NCI-H1105 (cell line): ENCODE data around the gene STAC3.

ENCODE experiments used
- DNase-seq: peaks from one replicate; lab custom pipeline; 2025; lab: John Stamatoyannopoulos, UW

The STAC3 gene

GRCh38 chr12:57222286-57223190 is 28.4 kb downstream of the STAC3 start:
- DNase-seq, result no peak

GRCh38 chr12:57221169-57221917 is 29.6 kb downstream of the STAC3 start:
- no peak for DNase-seq

GRCh38 chr12:57220770-57221168 is 30.2 kb downstream of the STAC3 start:
- no peak for DNase-seq

GRCh38 chr12:57219993-57220754 is 30.8 kb downstream of the STAC3 start:
- no peak for DNase-seq

- no peak for DNase-seq
Observed at GRCh38 chr12:57219205-57219992, 31.6 kb downstream of the STAC3 start.

- DNase-seq, result no peak
Observed at GRCh38 chr12:57218030-57218853, 32.7 kb downstream of the STAC3 start.

GRCh38 chr12:57216921-57217879 is 33.8 kb downstream of the STAC3 start:
- peak; percentile 11 for DNase-seq

- peak; percentile 15 for DNase-seq
Observed at GRCh38 chr12:57216014-57216911, 34.7 kb downstream of the STAC3 start, which contains the start of gene NXPH4. TSS of gene NXPH4 (plus strand) at chr12:57216794. CDS start at chr12:57216970, 176 bp downstream.

GRCh38 chr12:57215668-57216013 is 35.3 kb downstream of the STAC3 start:
- no peak for DNase-seq

GRCh38 chr12:57215065-57215464 is 35.9 kb downstream of the STAC3 start:
- no peak for DNase-seq

- peak; percentile 29 for DNase-seq
Observed at GRCh38 chr12:57214398-57214781, 36.6 kb downstream of the STAC3 start.

- no peak for DNase-seq
Observed at GRCh38 chr12:57213763-57214397, 37.1 kb downstream of the STAC3 start.

GRCh38 chr12:57213058-57213715 is 37.8 kb downstream of the STAC3 start:
- DNase-seq, result peak; percentile 70

GRCh38 chr12:57212701-57213057 is 38.3 kb downstream of the STAC3 start:
- DNase-seq, result no peak

- no peak for DNase-seq
Observed at GRCh38 chr12:57211791-57212700, 38.9 kb downstream of the STAC3 start.

GRCh38 chr12:57210926-57211692 is 39.9 kb downstream of the STAC3 start:
- no peak for DNase-seq
